ENCODE data around the gene EML1. TPM values are rescaled to one million over a fixed set of nuclear protein-coding genes. Genes with fewer than 3 reads are reported as not detected.

Gene EML1
- polyA plus RNA-seq, 1 donor from 2014 or later: 21.7 TPM

DNA sequence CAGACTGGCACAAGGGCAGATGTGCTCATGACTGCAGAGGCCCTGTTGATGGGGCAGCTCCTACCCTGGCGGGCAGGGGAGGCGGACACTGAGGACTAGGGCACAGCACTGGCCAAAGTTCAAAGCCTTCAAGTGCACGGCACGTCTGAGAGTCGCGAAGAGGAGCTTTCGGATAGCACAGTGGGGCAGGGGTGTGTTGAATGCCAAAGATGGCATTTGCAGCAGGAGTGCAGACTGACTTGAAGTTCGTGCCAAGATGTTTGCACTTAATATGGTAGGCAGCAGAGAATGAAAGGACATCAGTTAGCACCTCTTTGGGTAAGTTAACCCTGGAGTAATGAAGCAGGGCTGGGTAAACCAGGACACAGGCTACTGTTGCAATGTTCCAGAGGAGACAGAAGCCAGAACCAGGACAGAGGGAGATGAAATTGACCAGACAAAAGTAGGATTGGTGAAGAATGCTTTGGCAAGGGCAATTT, 6.7 kb upstream of the EML1 start:
- H3K27ac ChIP-seq (ENCODE audit: low read length): no peak overlapping the region

DNA sequence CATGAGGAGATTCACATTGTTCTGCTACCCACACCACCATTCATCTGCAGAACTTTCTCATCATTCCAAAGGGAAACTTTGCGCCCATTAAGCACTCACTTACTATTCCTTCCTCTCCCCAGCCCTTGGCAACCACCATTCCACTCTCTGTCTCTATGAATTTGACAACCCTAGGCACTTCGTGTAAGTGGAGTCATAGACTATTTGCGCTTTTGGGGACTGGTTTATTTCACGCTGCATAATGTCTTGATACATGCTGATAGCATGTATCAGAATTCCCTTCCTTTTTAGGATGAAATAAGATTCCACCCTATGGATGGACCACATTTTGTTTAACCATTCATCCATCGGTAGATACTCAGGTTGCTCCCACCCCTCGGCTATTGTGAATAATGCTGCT, 4.5 kb upstream of the EML1 start:
- TF ChIP-seq, protein P1, sequence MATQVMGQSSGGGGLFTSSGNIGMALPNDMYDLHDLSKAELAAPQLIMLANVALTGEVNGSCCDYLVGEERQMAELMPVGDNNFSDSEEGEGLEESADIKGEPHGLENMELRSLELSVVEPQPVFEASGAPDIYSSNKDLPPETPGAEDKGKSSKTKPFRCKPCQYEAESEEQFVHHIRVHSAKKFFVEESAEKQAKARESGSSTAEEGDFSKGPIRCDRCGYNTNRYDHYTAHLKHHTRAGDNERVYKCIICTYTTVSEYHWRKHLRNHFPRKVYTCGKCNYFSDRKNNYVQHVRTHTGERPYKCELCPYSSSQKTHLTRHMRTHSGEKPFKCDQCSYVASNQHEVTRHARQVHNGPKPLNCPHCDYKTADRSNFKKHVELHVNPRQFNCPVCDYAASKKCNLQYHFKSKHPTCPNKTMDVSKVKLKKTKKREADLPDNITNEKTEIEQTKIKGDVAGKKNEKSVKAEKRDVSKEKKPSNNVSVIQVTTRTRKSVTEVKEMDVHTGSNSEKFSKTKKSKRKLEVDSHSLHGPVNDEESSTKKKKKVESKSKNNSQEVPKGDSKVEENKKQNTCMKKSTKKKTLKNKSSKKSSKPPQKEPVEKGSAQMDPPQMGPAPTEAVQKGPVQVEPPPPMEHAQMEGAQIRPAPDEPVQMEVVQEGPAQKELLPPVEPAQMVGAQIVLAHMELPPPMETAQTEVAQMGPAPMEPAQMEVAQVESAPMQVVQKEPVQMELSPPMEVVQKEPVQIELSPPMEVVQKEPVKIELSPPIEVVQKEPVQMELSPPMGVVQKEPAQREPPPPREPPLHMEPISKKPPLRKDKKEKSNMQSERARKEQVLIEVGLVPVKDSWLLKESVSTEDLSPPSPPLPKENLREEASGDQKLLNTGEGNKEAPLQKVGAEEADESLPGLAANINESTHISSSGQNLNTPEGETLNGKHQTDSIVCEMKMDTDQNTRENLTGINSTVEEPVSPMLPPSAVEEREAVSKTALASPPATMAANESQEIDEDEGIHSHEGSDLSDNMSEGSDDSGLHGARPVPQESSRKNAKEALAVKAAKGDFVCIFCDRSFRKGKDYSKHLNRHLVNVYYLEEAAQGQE (IDR thresholded peaks at IDR 0.05; ENCODE audit: borderline replicate concordance): no peak
- Histone ChIP-seq H3K36me3 (ENCODE audit: insufficient read depth, low read length) (no peaks in the 10 kb centered on the region), H3K79me2 (replicated peaks; ENCODE audit: insufficient read depth, low read length) (no peaks in the 10 kb centered on the region), H2AFZ (ENCODE audit: low read depth, low read length) (no peak overlapping the region), H3K27ac (ENCODE audit: low read length) (no peak overlapping the region), H3K4me3 (ENCODE audit: low read length) (no peak overlapping the region), H4K20me1 (ENCODE audit: insufficient read depth) (no peaks in the 10 kb centered on the region), H3K9me3 (ENCODE audit: low read length) (no peaks in the 10 kb centered on the region), H3K4me2 (ENCODE audit: low read length) (no peak overlapping the region), H3K9me2 (ENCODE audit: insufficient read depth, low read length) (no peaks in the 10 kb centered on the region), H3K27me3 (ENCODE audit: insufficient read depth, low read depth, low read length) (no peaks in the 10 kb centered on the region), H3F3A (ENCODE audit: insufficient read depth, low read length, poor library complexity, severe bottlenecking) (no peaks in the 10 kb centered on the region), H3K9ac (ENCODE audit: low read length) (no peak overlapping the region)

More for the DNA sequence above, 6.7 kb upstream of the EML1 start:
- no peaks in the 10 kb centered on the region for H3K9me3 ChIP-seq (ENCODE audit: low read length)
- H3K27me3 ChIP-seq (ENCODE audit: insufficient read depth, low read depth, low read length): no peaks in the 10 kb centered on the region
- no peaks in the 10 kb centered on the region for H3F3A ChIP-seq (ENCODE audit: insufficient read depth, low read length, poor library complexity, severe bottlenecking)
- no peaks in the 10 kb centered on the region for H3K9me2 ChIP-seq (ENCODE audit: insufficient read depth, low read length)
- TF ChIP-seq MXI1 (conservative IDR thresholded peaks at IDR 0.05; ENCODE audit: poor library complexity, severe bottlenecking): no peak
- TF ChIP-seq EP300 (conservative IDR thresholded peaks at IDR 0.05; ENCODE audit: poor library complexity, severe bottlenecking): no peak
- TF ChIP-seq, protein P1 (IDR thresholded peaks at IDR 0.05; ENCODE audit: borderline replicate concordance): no peak
- TF ChIP-seq RAD21 (conservative IDR thresholded peaks at IDR 0.05): no peak
- TF ChIP-seq POLR2AphosphoS5 (IDR thresholded peaks at IDR 0.05): no peak
- TF ChIP-seq SMC3 (conservative IDR thresholded peaks at IDR 0.05; ENCODE audit: poor library complexity): no peak
- TF ChIP-seq EZH2 (IDR thresholded peaks at IDR 0.05; ENCODE audit: borderline replicate concordance, insufficient read depth, low read length, poor library complexity, severe bottlenecking): no peak
- TF ChIP-seq CTCF (IDR thresholded peaks at IDR 0.05; ENCODE audit: poor library complexity, severe bottlenecking): no peak
- no peak for TF ChIP-seq TAF1 (IDR thresholded peaks at IDR 0.05; ENCODE audit: low read depth)
- no peaks in the 10 kb centered on the region for H4K20me1 ChIP-seq (ENCODE audit: insufficient read depth)
- no peak overlapping the region for H3K9ac ChIP-seq (ENCODE audit: low read length)
- H2AFZ ChIP-seq (ENCODE audit: low read depth, low read length): no peak overlapping the region
- no peaks in the 10 kb centered on the region for H3K79me2 ChIP-seq (replicated peaks; ENCODE audit: insufficient read depth, low read length)
- no peaks in the 10 kb centered on the region for H3K36me3 ChIP-seq (ENCODE audit: insufficient read depth, low read length)
- H3K4me3 ChIP-seq (ENCODE audit: low read length): no peak overlapping the region
- no peak overlapping the region for H3K4me2 ChIP-seq (ENCODE audit: low read length)

Data from neural cell (in vitro differentiated cells).